Measurements from ENCODE around the gene KRTAP10-4. TPM values are rescaled to one million over a fixed set of nuclear protein-coding genes. Genes with fewer than 3 reads are reported as not detected.

Gene KRTAP10-4
- polyA plus RNA-seq, 1 of the 3 experiments (the other 2 are of a cell fraction) = not detected

DNA sequence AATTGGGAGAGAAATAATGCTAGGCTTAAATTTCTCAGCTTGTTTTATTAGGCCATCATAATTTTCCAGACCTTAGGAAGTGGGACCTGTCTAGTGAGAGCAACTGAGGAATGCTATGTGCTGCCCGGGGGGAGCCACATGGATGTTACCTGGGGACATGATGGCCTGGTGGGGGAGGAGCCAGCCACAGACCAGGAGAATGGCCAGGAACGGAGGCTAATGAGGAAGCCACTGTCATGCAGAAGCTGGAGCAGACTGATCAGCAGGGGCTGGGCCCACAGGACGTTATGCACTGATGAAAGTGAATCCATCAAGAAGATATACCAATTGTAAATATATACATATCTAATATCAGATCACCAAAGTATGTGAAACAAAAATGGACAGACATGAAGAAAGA lies 29.0 kb upstream of the KRTAP10-4 start:
- CTCF ChIA-PET = no interaction called here

More for the DNA sequence above, 29.0 kb upstream of the KRTAP10-4 start:
- Histone ChIP-seq H4K20me1 (ENCODE audit: insufficient read depth) (no peaks in the 10 kb centered on the region), H3K36me3 (replicated peaks in 1 of 2; ENCODE audit: control insufficient read depth in 1 of 2, insufficient read depth in 2 of 2, low read length in 1 of 2) (no peaks in the 10 kb centered on the region), H3K27me3 (ENCODE audit: insufficient read depth) (peaks cover 19% of the 10 kb centered on the region; the same call in 1 of the 2 replicates), H3K27ac (ENCODE audit: low read depth in 2 of 2, low read length in 1 of 2) (no peak overlapping the region), H3K9me3 (no peaks in the 10 kb centered on the region), H3K4me2 (no peak overlapping the region), H3K4me3 (ENCODE audit: low read depth in 2 of 2, low read length in 1 of 2) (no peak overlapping the region), H3K9ac (no peak overlapping the region), H2AFZ (ENCODE audit: low read depth) (no peak overlapping the region), H3K9me2 (no peaks in the 10 kb centered on the region), H3F3A (replicated peaks; ENCODE audit: insufficient read depth) (no peaks in the 10 kb centered on the region), H3K79me2 (ENCODE audit: insufficient read depth) (no peaks in the 10 kb centered on the region), H3K4me1 (ENCODE audit: control insufficient read depth in 1 of 2, insufficient read depth in 2 of 2, low read depth in 1 of 2, low read length in 1 of 2) (no peaks in the 10 kb centered on the region)
- 0% methylated on average over 3 of the region's 3 CpGs for WGBS (ENCODE audit: low lambda C conversion rate)
- no peak for TF ChIP-seq NFIC (IDR thresholded peaks at IDR 0.05; ENCODE audit: borderline replicate concordance)
- TF ChIP-seq, protein P1, sequence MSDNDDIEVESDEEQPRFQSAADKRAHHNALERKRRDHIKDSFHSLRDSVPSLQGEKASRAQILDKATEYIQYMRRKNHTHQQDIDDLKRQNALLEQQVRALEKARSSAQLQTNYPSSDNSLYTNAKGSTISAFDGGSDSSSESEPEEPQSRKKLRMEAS (IDR thresholded peaks at IDR 0.05; ENCODE audit: low read depth) = no peak
- no peak for TF ChIP-seq MEF2A (IDR thresholded peaks at IDR 0.05; ENCODE audit: borderline replicate concordance, low read depth)
- no peak for TF ChIP-seq MXI1 (IDR thresholded peaks at IDR 0.05; ENCODE audit: low read depth, low read length)
- TF ChIP-seq, protein P2, sequence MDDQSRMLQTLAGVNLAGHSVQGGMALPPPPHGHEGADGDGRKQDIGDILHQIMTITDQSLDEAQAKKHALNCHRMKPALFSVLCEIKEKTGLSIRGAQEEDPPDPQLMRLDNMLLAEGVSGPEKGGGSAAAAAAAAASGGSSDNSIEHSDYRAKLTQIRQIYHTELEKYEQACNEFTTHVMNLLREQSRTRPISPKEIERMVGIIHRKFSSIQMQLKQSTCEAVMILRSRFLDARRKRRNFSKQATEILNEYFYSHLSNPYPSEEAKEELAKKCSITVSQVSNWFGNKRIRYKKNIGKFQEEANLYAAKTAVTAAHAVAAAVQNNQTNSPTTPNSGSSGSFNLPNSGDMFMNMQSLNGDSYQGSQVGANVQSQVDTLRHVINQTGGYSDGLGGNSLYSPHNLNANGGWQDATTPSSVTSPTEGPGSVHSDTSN (IDR thresholded peaks at IDR 0.05) = no peak
- no peak for TF ChIP-seq FOXM1 (IDR thresholded peaks at IDR 0.05; ENCODE audit: low read depth)
- TF ChIP-seq, protein P3, sequence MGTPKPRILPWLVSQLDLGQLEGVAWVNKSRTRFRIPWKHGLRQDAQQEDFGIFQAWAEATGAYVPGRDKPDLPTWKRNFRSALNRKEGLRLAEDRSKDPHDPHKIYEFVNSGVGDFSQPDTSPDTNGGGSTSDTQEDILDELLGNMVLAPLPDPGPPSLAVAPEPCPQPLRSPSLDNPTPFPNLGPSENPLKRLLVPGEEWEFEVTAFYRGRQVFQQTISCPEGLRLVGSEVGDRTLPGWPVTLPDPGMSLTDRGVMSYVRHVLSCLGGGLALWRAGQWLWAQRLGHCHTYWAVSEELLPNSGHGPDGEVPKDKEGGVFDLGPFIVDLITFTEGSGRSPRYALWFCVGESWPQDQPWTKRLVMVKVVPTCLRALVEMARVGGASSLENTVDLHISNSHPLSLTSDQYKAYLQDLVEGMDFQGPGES (IDR thresholded peaks at IDR 0.05; ENCODE audit: low read depth, low read length) = no peak
- TF ChIP-seq, protein P4, sequence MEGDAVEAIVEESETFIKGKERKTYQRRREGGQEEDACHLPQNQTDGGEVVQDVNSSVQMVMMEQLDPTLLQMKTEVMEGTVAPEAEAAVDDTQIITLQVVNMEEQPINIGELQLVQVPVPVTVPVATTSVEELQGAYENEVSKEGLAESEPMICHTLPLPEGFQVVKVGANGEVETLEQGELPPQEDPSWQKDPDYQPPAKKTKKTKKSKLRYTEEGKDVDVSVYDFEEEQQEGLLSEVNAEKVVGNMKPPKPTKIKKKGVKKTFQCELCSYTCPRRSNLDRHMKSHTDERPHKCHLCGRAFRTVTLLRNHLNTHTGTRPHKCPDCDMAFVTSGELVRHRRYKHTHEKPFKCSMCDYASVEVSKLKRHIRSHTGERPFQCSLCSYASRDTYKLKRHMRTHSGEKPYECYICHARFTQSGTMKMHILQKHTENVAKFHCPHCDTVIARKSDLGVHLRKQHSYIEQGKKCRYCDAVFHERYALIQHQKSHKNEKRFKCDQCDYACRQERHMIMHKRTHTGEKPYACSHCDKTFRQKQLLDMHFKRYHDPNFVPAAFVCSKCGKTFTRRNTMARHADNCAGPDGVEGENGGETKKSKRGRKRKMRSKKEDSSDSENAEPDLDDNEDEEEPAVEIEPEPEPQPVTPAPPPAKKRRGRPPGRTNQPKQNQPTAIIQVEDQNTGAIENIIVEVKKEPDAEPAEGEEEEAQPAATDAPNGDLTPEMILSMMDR (IDR thresholded peaks at IDR 0.05) = no peak
- TF ChIP-seq POLR2AphosphoS5 (IDR thresholded peaks at IDR 0.05; ENCODE audit: low read depth, low read length) = no peak
- TF ChIP-seq FOXJ3 (CRISPR knock-in tag; IDR thresholded peaks at IDR 0.05) = no peak
- TF ChIP-seq YY1 (IDR thresholded peaks at IDR 0.05; ENCODE audit: low read depth) = no peak
- no peak for TF ChIP-seq SIN3A (IDR thresholded peaks at IDR 0.05; ENCODE audit: borderline replicate concordance, low read depth, low read length)
- no peak for TF ChIP-seq EZH2phosphoT487 (IDR thresholded peaks at IDR 0.05; ENCODE audit: borderline replicate concordance, low read depth)
- TF ChIP-seq RXRA (IDR thresholded peaks at IDR 0.05; ENCODE audit: borderline replicate concordance, low read depth) = no peak
- no peak for TF ChIP-seq JUND (IDR thresholded peaks at IDR 0.05)
- TF ChIP-seq RFX5 (IDR thresholded peaks at IDR 0.05; ENCODE audit: low read length) = no peak
- no peak for DNase-seq
- POLR2A ChIA-PET = interaction anchor here (0.7 kb wide), 1 partner anchor 9 kb away, joined by 5 read pairs; no protein-coding TSS in a partner anchor
